SK-N-SH treated with all-trans-retinoic acid at 6 μM for 48 hours (cell line): Measurements from ENCODE around the gene RAPGEF4.

ENCODE experiments used
- BACH2 ChIP-seq: fragments of 250-450 bp; sonication (Bioruptor Pico); IDR thresholded peaks from 2 replicates; pipeline ENCODE4 v1.9.0; 2021; ENCODE audit warnings: mild to moderate bottlenecking, borderline replicate concordance
- ZNF70 ChIP-seq: fragments of 450-650 bp; formaldehyde crosslinking; IDR thresholded peaks from 2 replicates; pipeline ENCODE4 v1.5.0; 2020; ENCODE audit warnings: mild to moderate bottlenecking, moderate library complexity
- TF ChIP-seq, protein P1 (sequence below): fragments of 250-450 bp; sonication (Bioruptor Pico); IDR thresholded peaks from 2 replicates; pipeline ENCODE4 v1.5.1; 2021; ENCODE audit warnings: mild to moderate bottlenecking, moderate library complexity
- TF ChIP-seq, protein P2 (sequence below): fragments of 250-450 bp; sonication (Bioruptor Pico); IDR thresholded peaks from 2 replicates; pipeline ENCODE4 v1.8.0; 2020; ENCODE audit warnings: mild to moderate bottlenecking, moderate library complexity, borderline replicate concordance
- TF ChIP-seq, protein P3 (sequence below): fragments of 250-450 bp; sonication (Bioruptor Pico); IDR thresholded peaks from 2 replicates; pipeline ENCODE4 v1.5.1; 2020; ENCODE audit warnings: low read depth, mild to moderate bottlenecking, moderate library complexity

DNA sequence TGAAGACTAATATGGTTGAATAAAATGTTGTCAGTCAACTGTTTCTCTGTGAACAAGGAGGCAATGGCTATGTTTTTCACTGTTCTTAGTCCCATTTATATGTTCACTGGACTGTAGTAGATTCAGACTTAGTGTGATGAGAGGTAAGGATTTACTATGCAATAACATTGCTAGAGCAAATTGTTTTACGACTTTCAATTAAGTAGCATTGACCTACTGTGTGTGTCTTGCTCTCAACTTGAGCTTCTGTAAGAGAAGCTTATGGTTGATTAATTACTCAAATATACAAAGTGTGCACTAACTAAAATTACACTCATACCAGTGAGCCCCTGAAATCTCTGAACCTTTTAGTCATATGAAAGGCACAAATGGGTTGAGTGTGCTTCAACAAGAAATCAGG, 168.6 kb downstream of the RAPGEF4 start:
- TF ChIP-seq BACH2 (CRISPR knock-in tag) = no peak
- TF ChIP-seq, protein P1, sequence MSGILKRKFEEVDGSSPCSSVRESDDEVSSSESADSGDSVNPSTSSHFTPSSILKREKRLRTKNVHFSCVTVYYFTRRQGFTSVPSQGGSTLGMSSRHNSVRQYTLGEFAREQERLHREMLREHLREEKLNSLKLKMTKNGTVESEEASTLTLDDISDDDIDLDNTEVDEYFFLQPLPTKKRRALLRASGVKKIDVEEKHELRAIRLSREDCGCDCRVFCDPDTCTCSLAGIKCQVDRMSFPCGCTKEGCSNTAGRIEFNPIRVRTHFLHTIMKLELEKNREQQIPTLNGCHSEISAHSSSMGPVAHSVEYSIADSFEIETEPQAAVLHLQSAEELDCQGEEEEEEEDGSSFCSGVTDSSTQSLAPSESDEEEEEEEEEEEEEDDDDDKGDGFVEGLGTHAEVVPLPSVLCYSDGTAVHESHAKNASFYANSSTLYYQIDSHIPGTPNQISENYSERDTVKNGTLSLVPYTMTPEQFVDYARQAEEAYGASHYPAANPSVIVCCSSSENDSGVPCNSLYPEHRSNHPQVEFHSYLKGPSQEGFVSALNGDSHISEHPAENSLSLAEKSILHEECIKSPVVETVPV (CRISPR knock-in tag) = no peak
- TF ChIP-seq, protein P2, sequence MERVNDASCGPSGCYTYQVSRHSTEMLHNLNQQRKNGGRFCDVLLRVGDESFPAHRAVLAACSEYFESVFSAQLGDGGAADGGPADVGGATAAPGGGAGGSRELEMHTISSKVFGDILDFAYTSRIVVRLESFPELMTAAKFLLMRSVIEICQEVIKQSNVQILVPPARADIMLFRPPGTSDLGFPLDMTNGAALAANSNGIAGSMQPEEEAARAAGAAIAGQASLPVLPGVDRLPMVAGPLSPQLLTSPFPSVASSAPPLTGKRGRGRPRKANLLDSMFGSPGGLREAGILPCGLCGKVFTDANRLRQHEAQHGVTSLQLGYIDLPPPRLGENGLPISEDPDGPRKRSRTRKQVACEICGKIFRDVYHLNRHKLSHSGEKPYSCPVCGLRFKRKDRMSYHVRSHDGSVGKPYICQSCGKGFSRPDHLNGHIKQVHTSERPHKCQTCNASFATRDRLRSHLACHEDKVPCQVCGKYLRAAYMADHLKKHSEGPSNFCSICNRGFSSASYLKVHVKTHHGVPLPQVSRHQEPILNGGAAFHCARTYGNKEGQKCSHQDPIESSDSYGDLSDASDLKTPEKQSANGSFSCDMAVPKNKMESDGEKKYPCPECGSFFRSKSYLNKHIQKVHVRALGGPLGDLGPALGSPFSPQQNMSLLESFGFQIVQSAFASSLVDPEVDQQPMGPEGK = no peak
- TF ChIP-seq, protein P3, sequence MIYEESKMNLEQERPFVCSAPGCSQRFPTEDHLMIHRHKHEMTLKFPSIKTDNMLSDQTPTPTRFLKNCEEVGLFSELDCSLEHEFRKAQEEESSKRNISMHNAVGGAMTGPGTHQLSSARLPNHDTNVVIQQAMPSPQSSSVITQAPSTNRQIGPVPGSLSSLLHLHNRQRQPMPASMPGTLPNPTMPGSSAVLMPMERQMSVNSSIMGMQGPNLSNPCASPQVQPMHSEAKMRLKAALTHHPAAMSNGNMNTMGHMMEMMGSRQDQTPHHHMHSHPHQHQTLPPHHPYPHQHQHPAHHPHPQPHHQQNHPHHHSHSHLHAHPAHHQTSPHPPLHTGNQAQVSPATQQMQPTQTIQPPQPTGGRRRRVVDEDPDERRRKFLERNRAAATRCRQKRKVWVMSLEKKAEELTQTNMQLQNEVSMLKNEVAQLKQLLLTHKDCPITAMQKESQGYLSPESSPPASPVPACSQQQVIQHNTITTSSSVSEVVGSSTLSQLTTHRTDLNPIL (CRISPR knock-in tag) = no peak
- TF ChIP-seq ZNF70 (CRISPR knock-in tag) = no peak
